ENCODE measurements around the gene DCDC2C.

- TF ChIP-seq CTCF (conservative IDR thresholded peaks at IDR 0.05) (no peak), EZH2 (IDR thresholded peaks at IDR 0.05; ENCODE audit: low read depth) (no peak)
Observed at GRCh38 chr2:3739313-3739712, 35.9 kb downstream of the DCDC2C start.

Measured in PC-9 (cell line).